Measurements from ENCODE around the gene CIAO2A. TPM values are rescaled to one million over a fixed set of nuclear protein-coding genes. Genes with fewer than 3 reads are reported as not detected.
A peak's percentile ranks its signal among the peaks of the same experiment; 100 is the strongest.

CIAO2A gene
- polyA plus RNA-seq, 4 donors: 117 to 259 (median 171) TPM

- Histone ChIP-seq H3K27ac (ENCODE audit: low read depth in 1 of 3, low read length in 2 of 3) (peak within 1 kb of the TSS in 2 of 3 donors; percentile 55 to 82), H3K27me3 (ENCODE audit: control insufficient read depth in 3 of 3, insufficient read depth in 3 of 3, low read length in 3 of 3) (peaks cover 0 to 4% (median 0%) of the 10 kb centered on the region in 3 donors), H3K4me3 (ENCODE audit: low read depth in 1 of 3, low read length in 3 of 3) (peak within 1 kb of the TSS; percentile 40 to 90 (median 54)), H3K9me3 (ENCODE audit: control insufficient read depth in 2 of 2, insufficient read depth in 1 of 2, low read depth in 1 of 2, low read length in 1 of 2) (no peaks in the 10 kb centered on the region), H3K36me3 (ENCODE audit: control insufficient read depth in 3 of 3, insufficient read depth in 2 of 3, low read depth in 1 of 3, low read length in 3 of 3) (no peaks in the 10 kb centered on the region), H3K4me1 (ENCODE audit: control insufficient read depth in 3 of 3, insufficient read depth in 2 of 3, low read depth in 1 of 3, low read length in 2 of 3) (peaks cover 0 to 27% (median 0%) of the 10 kb centered on the region in 3 donors)
- FAIRE-seq (no peak), DNase-seq (peak; percentile 83 to 86)
- 9 to 18% (median 15%) methylated on average over 33 to 50 of the region's 50 CpGs for WGBS, 3 donors
Measured at GRCh38 chr15:64046421-64047153, 47.1 kb downstream of the CIAO2A start, which contains the start of gene DAPK2. Gene DAPK2, minus strand, starts transcription at chr15:64046485. Its CDS starts 6,224 bp downstream, at chr15:64040261.

- Histone ChIP-seq H3K4me3 (ENCODE audit: low read depth in 1 of 3, low read length in 3 of 3) (peak overlapping the region; percentile 38 to 90 (median 40)), H3K9me3 (ENCODE audit: control insufficient read depth in 2 of 2, insufficient read depth in 1 of 2, low read depth in 1 of 2, low read length in 1 of 2) (no peaks in the 10 kb centered on the region), H3K36me3 (ENCODE audit: control insufficient read depth in 3 of 3, insufficient read depth in 2 of 3, low read depth in 1 of 3, low read length in 3 of 3) (no peaks in the 10 kb centered on the region), H3K4me1 (ENCODE audit: control insufficient read depth in 3 of 3, insufficient read depth in 2 of 3, low read depth in 1 of 3, low read length in 2 of 3) (peaks cover 0 to 23% (median 0%) of the 10 kb centered on the region in 3 donors), H3K27ac (ENCODE audit: low read depth in 1 of 3, low read length in 2 of 3) (peak overlapping the region in 2 of 3 donors; percentile 55 to 82), H3K27me3 (ENCODE audit: control insufficient read depth in 3 of 3, insufficient read depth in 3 of 3, low read length in 3 of 3) (peaks cover 0 to 4% (median 0%) of the 10 kb centered on the region in 3 donors)
- DNase-seq: peak in 1 of 2 donors; percentile 53
- WGBS, 3 donors: 5 to 9% (median 7%) methylated on average over 29 to 76 of the region's 76 CpGs
- no peak for FAIRE-seq
Measured at GRCh38 chr15:64045774-64046420, 47.7 kb downstream of the CIAO2A start.

- peak overlapping the region in 1 of 3 donors; percentile 82 for H3K27ac ChIP-seq (ENCODE audit: low read depth in 1 of 3, low read length in 2 of 3)
- DNase-seq (peak in 1 of 2 donors; percentile 24), FAIRE-seq (no peak)
- H3K4me3 ChIP-seq (ENCODE audit: low read depth in 1 of 3, low read length in 3 of 3): peak overlapping the region in 2 of 3 donors; percentile 40 to 90
- H3K36me3 ChIP-seq (ENCODE audit: control insufficient read depth in 3 of 3, insufficient read depth in 2 of 3, low read depth in 1 of 3, low read length in 3 of 3): no peaks in the 10 kb centered on the region
- no peaks in the 10 kb centered on the region for H3K9me3 ChIP-seq (ENCODE audit: control insufficient read depth in 2 of 2, insufficient read depth in 1 of 2, low read depth in 1 of 2, low read length in 1 of 2)
- 41 to 61% (median 43%) methylated on average over 5 of the region's 5 CpGs for WGBS, 3 donors
- peaks cover 0 to 23% (median 0%) of the 10 kb centered on the region in 3 donors for H3K4me1 ChIP-seq (ENCODE audit: control insufficient read depth in 3 of 3, insufficient read depth in 2 of 3, low read depth in 1 of 3, low read length in 2 of 3)
- H3K27me3 ChIP-seq (ENCODE audit: control insufficient read depth in 3 of 3, insufficient read depth in 3 of 3, low read length in 3 of 3): peaks cover 0 to 4% (median 0%) of the 10 kb centered on the region in 3 donors
Measured at GRCh38 chr15:64045101-64045435, 48.6 kb downstream of the CIAO2A start.

GRCh38 chr15:64044300-64045100 lies 49.1 kb downstream of the CIAO2A start:
- peak overlapping the region in 1 of 3 donors; percentile 90 for H3K4me3 ChIP-seq (ENCODE audit: low read depth in 1 of 3, low read length in 3 of 3)
- peaks cover 0 to 4% (median 0%) of the 10 kb centered on the region in 3 donors for H3K27me3 ChIP-seq (ENCODE audit: control insufficient read depth in 3 of 3, insufficient read depth in 3 of 3, low read length in 3 of 3)
- H3K9me3 ChIP-seq (ENCODE audit: control insufficient read depth in 2 of 2, insufficient read depth in 1 of 2, low read depth in 1 of 2, low read length in 1 of 2): no peaks in the 10 kb centered on the region
- peak; percentile 31 to 46 for DNase-seq
- peak overlapping the region in 1 of 3 donors; percentile 82 for H3K27ac ChIP-seq (ENCODE audit: low read depth in 1 of 3, low read length in 2 of 3)
- peaks cover 0 to 23% (median 0%) of the 10 kb centered on the region in 3 donors for H3K4me1 ChIP-seq (ENCODE audit: control insufficient read depth in 3 of 3, insufficient read depth in 2 of 3, low read depth in 1 of 3, low read length in 2 of 3)
- peaks cover 2 to 5% (median 3%) of the 10 kb centered on the region in 3 donors for H3K36me3 ChIP-seq (ENCODE audit: control insufficient read depth in 3 of 3, insufficient read depth in 2 of 3, low read depth in 1 of 3, low read length in 3 of 3)
- WGBS, 3 donors: 57 to 63% (median 62%) methylated on average over 7 of the region's 7 CpGs
- FAIRE-seq: no peak

- Histone ChIP-seq H3K27ac (ENCODE audit: low read depth in 1 of 3, low read length in 2 of 3) (no peak overlapping the region), H3K27me3 (ENCODE audit: control insufficient read depth in 3 of 3, insufficient read depth in 3 of 3, low read length in 3 of 3) (no peaks in the 10 kb centered on the region), H3K36me3 (ENCODE audit: control insufficient read depth in 3 of 3, insufficient read depth in 2 of 3, low read depth in 1 of 3, low read length in 3 of 3) (peaks cover 4 to 27% (median 25%) of the 10 kb centered on the region in 3 donors), H3K9me3 (ENCODE audit: control insufficient read depth in 2 of 2, insufficient read depth in 1 of 2, low read depth in 1 of 2, low read length in 1 of 2) (no peaks in the 10 kb centered on the region), H3K4me3 (ENCODE audit: low read depth in 1 of 3, low read length in 3 of 3) (no peak overlapping the region), H3K4me1 (ENCODE audit: control insufficient read depth in 3 of 3, insufficient read depth in 2 of 3, low read depth in 1 of 3, low read length in 2 of 3) (no peaks in the 10 kb centered on the region)
- DNase-seq (no peak), FAIRE-seq (no peak)
- 94 to 96% (median 95%) methylated on average over 4 of the region's 4 CpGs for WGBS, 3 donors
Measured at GRCh38 chr15:64038878-64039610, 54.6 kb downstream of the CIAO2A start.

- H3K4me1 ChIP-seq (ENCODE audit: control insufficient read depth in 3 of 3, insufficient read depth in 2 of 3, low read depth in 1 of 3, low read length in 2 of 3): no peaks in the 10 kb centered on the region
- H3K9me3 ChIP-seq (ENCODE audit: control insufficient read depth in 2 of 2, insufficient read depth in 1 of 2, low read depth in 1 of 2, low read length in 1 of 2): no peaks in the 10 kb centered on the region
- no peak overlapping the region for H3K27ac ChIP-seq (ENCODE audit: low read depth in 1 of 3, low read length in 2 of 3)
- FAIRE-seq: no peak
- peaks cover 4 to 27% (median 25%) of the 10 kb centered on the region in 3 donors for H3K36me3 ChIP-seq (ENCODE audit: control insufficient read depth in 3 of 3, insufficient read depth in 2 of 3, low read depth in 1 of 3, low read length in 3 of 3)
- DNase-seq: no peak
- no peak overlapping the region for H3K4me3 ChIP-seq (ENCODE audit: low read depth in 1 of 3, low read length in 3 of 3)
- WGBS, 3 donors: 37 to 79% (median 44%) methylated on average over 2 of the region's 2 CpGs
- H3K27me3 ChIP-seq (ENCODE audit: control insufficient read depth in 3 of 3, insufficient read depth in 3 of 3, low read length in 3 of 3): no peaks in the 10 kb centered on the region
Measured at GRCh38 chr15:64037966-64038365, 55.7 kb downstream of the CIAO2A start.

- H3K9me3 ChIP-seq (ENCODE audit: control insufficient read depth in 2 of 2, insufficient read depth in 1 of 2, low read depth in 1 of 2, low read length in 1 of 2): no peaks in the 10 kb centered on the region
- 92 to 97% (median 95%) methylated on average over 3 of the region's 3 CpGs for WGBS, 3 donors
Measured at GRCh38 chr15:64037116-64037515, 56.5 kb downstream of the CIAO2A start.

More at GRCh38 chr15:64037116-64037515, 56.5 kb downstream of the CIAO2A start:
- H3K4me3 ChIP-seq (ENCODE audit: low read depth in 1 of 3, low read length in 3 of 3): no peak overlapping the region
- H3K27ac ChIP-seq (ENCODE audit: low read depth in 1 of 3, low read length in 2 of 3): no peak overlapping the region
- no peak for FAIRE-seq
- H3K4me1 ChIP-seq (ENCODE audit: control insufficient read depth in 3 of 3, insufficient read depth in 2 of 3, low read depth in 1 of 3, low read length in 2 of 3): peaks cover 0 to 4% (median 0%) of the 10 kb centered on the region in 3 donors
- no peaks in the 10 kb centered on the region for H3K27me3 ChIP-seq (ENCODE audit: control insufficient read depth in 3 of 3, insufficient read depth in 3 of 3, low read length in 3 of 3)
- H3K36me3 ChIP-seq (ENCODE audit: control insufficient read depth in 3 of 3, insufficient read depth in 2 of 3, low read depth in 1 of 3, low read length in 3 of 3): peaks cover 4 to 27% (median 25%) of the 10 kb centered on the region in 3 donors
- DNase-seq: no peak

Measured in small intestine (tissue), 7 donors.